HEK293 (cell line): ENCODE results near the gene CORO1A.

Experiments used
- CTCF ChIA-PET: fragments of 350-600 bp; formaldehyde crosslinking; extraction: SDS; loops from one replicate; lab custom pipeline; 2021; ENCODE audit warnings: antibody characterized with exemption; lab: Yijun Ruan, JAX
- POLR2A ChIA-PET: fragments of 300-600 bp; formaldehyde crosslinking; extraction: SDS; loops from one replicate; lab custom pipeline; 2020; ENCODE audit warnings: antibody characterized with exemption, inconsistent platforms; lab: Yijun Ruan, JAX
- H3K27ac ChIP-seq: fragments of 200-500 bp; sonication (Bioruptor generic); 2 replicates; pipeline ENCODE4 v1.5.1; 2014; ENCODE audit warnings: low read depth, low read length, control low read depth, inconsistent platforms; ENCODE audit errors: extremely low read depth
- H3K36me3 ChIP-seq, 2 experiments: fragments of 200-500 bp in 1 of 2; sonication (Bioruptor generic) in 1 of 2; 1 replicate in 1 of 2; 2 replicates in 1 of 2; pipeline ENCODE4 v1.5.1; 2014 to 2017; ENCODE audit warnings: inconsistent platforms in 2 of 2, low read length in 2 of 2; ENCODE audit not compliant: control insufficient read depth in 2 of 2, insufficient read depth in 1 of 2
- H3K4me1 ChIP-seq: fragments of 200-500 bp; sonication (Bioruptor generic); 2 replicates; pipeline ENCODE4 v1.5.1; 2014; ENCODE audit warnings: mild to moderate bottlenecking, low read length, inconsistent platforms; ENCODE audit not compliant: control insufficient read depth, insufficient read depth
- H3K4me3 ChIP-seq: 2 replicates; pipeline ENCODE4 v1.5.1; 2011; ENCODE audit warnings: low read depth, mild to moderate bottlenecking, control low read depth, low read length, moderate library complexity
- H3K9me3 ChIP-seq: fragments of 200-500 bp; sonication (Bioruptor generic); 2 replicates; pipeline ENCODE4 v1.5.1; 2014; ENCODE audit warnings: low read depth, low read length, inconsistent platforms; ENCODE audit not compliant: control insufficient read depth, insufficient read depth
- GLI4 ChIP-seq: fragments of 450-650 bp; formaldehyde crosslinking; IDR thresholded peaks from 2 replicates; pipeline ENCODE4 v1.5.1; 2016; ENCODE audit warnings: missing biosample characterization, missing genetic modification characterization
- KLF8 ChIP-seq: fragments of 450-650 bp; formaldehyde crosslinking; IDR thresholded peaks from 2 replicates; pipeline ENCODE4 v1.5.1; 2016; ENCODE audit warnings: missing biosample characterization, missing genetic modification characterization
- MEIS1 ChIP-seq: sonication (generic); formaldehyde crosslinking; IDR thresholded peaks from 2 replicates; pipeline ENCODE4 v1.8.1; 2022; ENCODE audit warnings: missing genetic modification reagents, mild to moderate bottlenecking, borderline replicate concordance
- PRDM1 ChIP-seq: fragments of 450-650 bp; formaldehyde crosslinking; IDR thresholded peaks from 2 replicates; pipeline ENCODE4; 2016; ENCODE audit warnings: missing biosample characterization, missing genetic modification characterization
- WT1 ChIP-seq: fragments of 450-650 bp; formaldehyde crosslinking; IDR thresholded peaks from 2 replicates; pipeline ENCODE4 v1.5.1; 2016; ENCODE audit warnings: missing biosample characterization, missing genetic modification characterization
- ZBTB7A ChIP-seq: fragments of 450-650 bp; formaldehyde crosslinking; IDR thresholded peaks from 2 replicates; pipeline ENCODE4 v1.5.1; 2016; ENCODE audit warnings: low read depth, missing biosample characterization, missing genetic modification characterization
- ZNF121 ChIP-seq: fragments of 450-650 bp; formaldehyde crosslinking; IDR thresholded peaks from 2 replicates; pipeline ENCODE4 v1.5.1; 2016; ENCODE audit warnings: missing biosample characterization, missing genetic modification characterization
- ZNF16 ChIP-seq: fragments of 450-650 bp; formaldehyde crosslinking; IDR thresholded peaks from 2 replicates; pipeline ENCODE4 v1.5.1; 2016; ENCODE audit warnings: low read depth, missing biosample characterization, missing genetic modification characterization
- ZNF184 ChIP-seq: fragments of 450-650 bp; IDR thresholded peaks from 2 replicates; pipeline ENCODE4 v1.5.1; 2018; ENCODE audit warnings: missing biosample characterization, mild to moderate bottlenecking, missing genetic modification characterization
- ZNF214 ChIP-seq: fragments of 450-650 bp; formaldehyde crosslinking; IDR thresholded peaks from 2 replicates; pipeline ENCODE4 v1.5.1; 2017; ENCODE audit warnings: missing biosample characterization, mild to moderate bottlenecking, missing genetic modification characterization, borderline replicate concordance
- ZNF221 ChIP-seq: fragments of 450-650 bp; formaldehyde crosslinking; IDR thresholded peaks from 2 replicates; pipeline ENCODE4 v1.5.1; 2017; ENCODE audit warnings: missing biosample characterization, missing genetic modification characterization, borderline replicate concordance
- ZNF335 ChIP-seq: fragments of 450-650 bp; formaldehyde crosslinking; conservative IDR thresholded peaks from 2 replicates; pipeline ENCODE4 v1.5.1; 2016; ENCODE audit warnings: missing biosample characterization, missing genetic modification characterization
- ZNF366 ChIP-seq: fragments of 450-650 bp; formaldehyde crosslinking; conservative IDR thresholded peaks from 2 replicates; pipeline ENCODE4 v1.5.1; 2016; ENCODE audit warnings: missing biosample characterization, missing genetic modification characterization
- ZNF416 ChIP-seq: fragments of 450-650 bp; formaldehyde crosslinking; IDR thresholded peaks from 2 replicates; pipeline ENCODE4 v1.5.1; 2016; ENCODE audit warnings: missing biosample characterization, missing genetic modification characterization
- ZNF426 ChIP-seq: fragments of 450-650 bp; formaldehyde crosslinking; IDR thresholded peaks from 2 replicates; pipeline ENCODE4 v1.5.1; 2017; ENCODE audit warnings: missing biosample characterization, missing genetic modification characterization, mild to moderate bottlenecking, inconsistent platforms, moderate library complexity
- ZNF558 ChIP-seq: fragments of 450-650 bp; formaldehyde crosslinking; IDR thresholded peaks from 2 replicates; pipeline ENCODE4 v1.5.1; 2016; ENCODE audit warnings: missing biosample characterization, missing genetic modification characterization
- ZNF610 ChIP-seq: fragments of 450-650 bp; formaldehyde crosslinking; IDR thresholded peaks from 2 replicates; pipeline ENCODE4 v1.5.1; 2016; ENCODE audit warnings: missing biosample characterization, missing genetic modification characterization, borderline replicate concordance
- ZNF629 ChIP-seq: fragments of 450-650 bp; formaldehyde crosslinking; IDR thresholded peaks from 2 replicates; pipeline ENCODE4 v1.5.1; 2017; ENCODE audit warnings: missing biosample characterization, missing genetic modification characterization
- TF ChIP-seq, protein P1 (sequence below): fragments of 450-650 bp; formaldehyde crosslinking; conservative IDR thresholded peaks from 2 replicates; pipeline ENCODE4 v1.5.1; 2016; ENCODE audit warnings: low read depth, missing biosample characterization, missing genetic modification characterization
- TF ChIP-seq, protein P2 (sequence below): fragments of 450-650 bp; formaldehyde crosslinking; IDR thresholded peaks from 2 replicates; pipeline ENCODE4 v1.5.1; 2016; ENCODE audit warnings: missing biosample characterization, missing genetic modification characterization
- TF ChIP-seq, protein P3 (sequence below): fragments of 450-650 bp; formaldehyde crosslinking; IDR thresholded peaks from 2 replicates; pipeline ENCODE4 v1.5.1; 2016; ENCODE audit warnings: missing biosample characterization, missing genetic modification characterization
- TF ChIP-seq, protein P4 (sequence below): fragments of 450-650 bp; formaldehyde crosslinking; IDR thresholded peaks from 2 replicates; pipeline ENCODE4 v1.5.1; 2016; ENCODE audit warnings: missing biosample characterization, missing genetic modification characterization, borderline replicate concordance
- TF ChIP-seq, protein P5 (sequence below): fragments of 450-650 bp; formaldehyde crosslinking; IDR thresholded peaks from 2 replicates; pipeline ENCODE4 v1.5.1; 2017; ENCODE audit warnings: missing biosample characterization, missing genetic modification characterization

CORO1A gene

DNA sequence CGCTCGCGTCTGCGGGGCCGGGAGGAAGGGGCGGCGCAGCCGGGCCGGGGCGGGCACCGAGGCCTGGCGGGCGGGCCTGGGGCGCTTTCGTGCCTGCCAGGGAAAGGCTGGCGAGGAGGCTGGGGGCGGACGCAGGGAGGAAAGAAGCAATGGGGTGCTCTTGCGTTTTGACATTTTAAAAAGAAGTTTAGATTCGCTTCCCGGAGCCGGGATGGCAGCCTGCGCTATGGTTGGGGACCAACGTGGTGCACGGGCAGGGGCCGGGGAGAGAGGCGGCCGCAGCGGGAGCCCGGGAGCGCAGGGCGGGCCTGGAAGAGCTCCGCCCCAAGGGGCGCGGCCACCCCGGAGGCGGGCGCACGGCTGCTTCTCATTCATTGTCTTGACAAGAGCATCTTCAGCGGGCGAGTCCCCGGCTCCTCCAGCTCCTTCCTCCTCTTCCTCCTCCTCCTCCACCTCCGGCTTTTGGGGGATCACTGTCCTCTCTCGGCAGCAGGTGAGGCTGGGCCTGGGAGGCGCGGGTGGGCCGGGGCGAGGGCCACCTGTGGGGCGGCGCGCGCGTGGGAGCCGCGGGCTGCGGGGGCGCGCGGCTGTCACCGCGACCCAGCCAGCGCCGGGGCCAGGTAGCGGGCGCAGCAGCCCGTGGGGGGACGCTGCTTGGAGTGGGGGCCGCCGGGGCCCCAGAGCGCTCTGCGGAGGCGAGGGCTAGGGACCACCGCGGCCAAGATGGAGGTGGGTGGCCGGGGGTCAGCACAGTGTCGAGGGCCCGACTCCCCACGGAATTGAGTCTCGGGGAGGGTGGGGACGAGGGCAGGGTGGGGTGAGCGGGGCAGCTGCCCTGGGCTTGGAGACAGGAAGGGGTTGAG lies at the start of gene CORO1A:
TSS of gene CORO1A (plus strand) at position 370 of the 863 bp plus-strand sequence. CDS start 1,608 bp downstream, outside the sequence.
- POLR2A ChIA-PET = interaction anchor here (0.5 to 1.1 kb wide), 8 partner anchors 80 to 475 kb away, joined by 3 to 7 read pairs (median 3); partner anchors contain the start of genes ALDOA and DCTPP1
- Histone ChIP-seq H3K36me3 (peaks cover 0 to 15% of the 10 kb centered on the region in 2 experiments; a peak in 1 of 3 replicates), H3K27ac (no peak within 1 kb of the TSS; the same call in 1 of the 2 replicates), H3K4me3 (peak within 1 kb of the TSS; percentile 46), H3K4me1 (peaks cover 5% of the 10 kb centered on the region; the same call in 1 of the 2 replicates), H3K9me3 (no peaks in the 10 kb centered on the region)
- CTCF ChIA-PET = interaction anchor here (0.6 to 1.7 kb wide), 2 partner anchors 27 to 226 kb away, joined by 4 read pairs; no protein-coding TSS in a partner anchor
- TF ChIP-seq WT1 (tag by site-specific recombination) (no peak; the same call in 1 of the 2 replicates), ZNF416 (no peak), ZNF214 (tag by site-specific recombination) (no peak), PRDM1 (no peak), ZNF184 (tag by site-specific recombination) (no peak), ZNF221 (no peak), ZNF366 (tag by site-specific recombination) (no peak), MEIS1 (CRISPR knock-in tag) (no peak), ZNF629 (0 out of 2 replicates have a peak, but pooled peaks have one; percentile 10), ZNF16 (no peak), ZBTB7A (no peak), ZNF610 (tag by site-specific recombination) (no peak), KLF8 (tag by site-specific recombination) (peak; percentile 70; the same call in 1 of the 2 replicates), ZNF426 (tag by site-specific recombination) (no peak), ZNF121 (tag by site-specific recombination) (no peak), GLI4 (tag by site-specific recombination) (no peak), ZNF558 (tag by site-specific recombination) (no peak), ZNF335 (tag by site-specific recombination) (peak; percentile 98)
- TF ChIP-seq, protein P1, sequence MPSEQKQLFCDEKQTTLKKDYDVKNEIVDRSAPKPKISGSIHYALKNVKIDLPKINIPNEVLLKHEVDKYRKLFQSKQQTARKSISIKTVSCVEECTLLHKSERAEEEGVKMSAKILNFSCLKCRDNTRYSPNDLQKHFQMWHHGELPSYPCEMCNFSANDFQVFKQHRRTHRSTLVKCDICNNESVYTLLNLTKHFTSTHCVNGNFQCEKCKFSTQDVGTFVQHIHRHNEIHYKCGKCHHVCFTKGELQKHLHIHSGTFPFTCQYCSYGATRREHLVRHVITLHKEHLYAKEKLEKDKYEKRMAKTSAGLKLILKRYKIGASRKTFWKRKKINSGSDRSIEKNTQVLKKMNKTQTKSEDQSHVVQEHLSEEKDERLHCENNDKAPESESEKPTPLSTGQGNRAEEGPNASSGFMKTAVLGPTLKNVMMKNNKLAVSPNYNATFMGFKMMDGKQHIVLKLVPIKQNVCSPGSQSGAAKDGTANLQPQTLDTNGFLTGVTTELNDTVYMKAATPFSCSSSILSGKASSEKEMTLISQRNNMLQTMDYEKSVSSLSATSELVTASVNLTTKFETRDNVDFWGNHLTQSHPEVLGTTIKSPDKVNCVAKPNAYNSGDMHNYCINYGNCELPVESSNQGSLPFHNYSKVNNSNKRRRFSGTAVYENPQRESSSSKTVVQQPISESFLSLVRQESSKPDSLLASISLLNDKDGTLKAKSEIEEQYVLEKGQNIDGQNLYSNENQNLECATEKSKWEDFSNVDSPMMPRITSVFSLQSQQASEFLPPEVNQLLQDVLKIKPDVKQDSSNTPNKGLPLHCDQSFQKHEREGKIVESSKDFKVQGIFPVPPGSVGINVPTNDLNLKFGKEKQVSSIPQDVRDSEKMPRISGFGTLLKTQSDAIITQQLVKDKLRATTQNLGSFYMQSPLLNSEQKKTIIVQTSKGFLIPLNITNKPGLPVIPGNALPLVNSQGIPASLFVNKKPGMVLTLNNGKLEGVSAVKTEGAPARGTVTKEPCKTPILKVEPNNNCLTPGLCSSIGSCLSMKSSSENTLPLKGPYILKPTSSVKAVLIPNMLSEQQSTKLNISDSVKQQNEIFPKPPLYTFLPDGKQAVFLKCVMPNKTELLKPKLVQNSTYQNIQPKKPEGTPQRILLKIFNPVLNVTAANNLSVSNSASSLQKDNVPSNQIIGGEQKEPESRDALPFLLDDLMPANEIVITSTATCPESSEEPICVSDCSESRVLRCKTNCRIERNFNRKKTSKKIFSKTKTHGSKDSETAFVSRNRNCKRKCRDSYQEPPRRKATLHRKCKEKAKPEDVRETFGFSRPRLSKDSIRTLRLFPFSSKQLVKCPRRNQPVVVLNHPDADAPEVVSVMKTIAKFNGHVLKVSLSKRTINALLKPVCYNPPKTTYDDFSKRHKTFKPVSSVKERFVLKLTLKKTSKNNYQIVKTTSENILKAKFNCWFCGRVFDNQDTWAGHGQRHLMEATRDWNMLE (tag by site-specific recombination) = no peak
- TF ChIP-seq, protein P2, sequence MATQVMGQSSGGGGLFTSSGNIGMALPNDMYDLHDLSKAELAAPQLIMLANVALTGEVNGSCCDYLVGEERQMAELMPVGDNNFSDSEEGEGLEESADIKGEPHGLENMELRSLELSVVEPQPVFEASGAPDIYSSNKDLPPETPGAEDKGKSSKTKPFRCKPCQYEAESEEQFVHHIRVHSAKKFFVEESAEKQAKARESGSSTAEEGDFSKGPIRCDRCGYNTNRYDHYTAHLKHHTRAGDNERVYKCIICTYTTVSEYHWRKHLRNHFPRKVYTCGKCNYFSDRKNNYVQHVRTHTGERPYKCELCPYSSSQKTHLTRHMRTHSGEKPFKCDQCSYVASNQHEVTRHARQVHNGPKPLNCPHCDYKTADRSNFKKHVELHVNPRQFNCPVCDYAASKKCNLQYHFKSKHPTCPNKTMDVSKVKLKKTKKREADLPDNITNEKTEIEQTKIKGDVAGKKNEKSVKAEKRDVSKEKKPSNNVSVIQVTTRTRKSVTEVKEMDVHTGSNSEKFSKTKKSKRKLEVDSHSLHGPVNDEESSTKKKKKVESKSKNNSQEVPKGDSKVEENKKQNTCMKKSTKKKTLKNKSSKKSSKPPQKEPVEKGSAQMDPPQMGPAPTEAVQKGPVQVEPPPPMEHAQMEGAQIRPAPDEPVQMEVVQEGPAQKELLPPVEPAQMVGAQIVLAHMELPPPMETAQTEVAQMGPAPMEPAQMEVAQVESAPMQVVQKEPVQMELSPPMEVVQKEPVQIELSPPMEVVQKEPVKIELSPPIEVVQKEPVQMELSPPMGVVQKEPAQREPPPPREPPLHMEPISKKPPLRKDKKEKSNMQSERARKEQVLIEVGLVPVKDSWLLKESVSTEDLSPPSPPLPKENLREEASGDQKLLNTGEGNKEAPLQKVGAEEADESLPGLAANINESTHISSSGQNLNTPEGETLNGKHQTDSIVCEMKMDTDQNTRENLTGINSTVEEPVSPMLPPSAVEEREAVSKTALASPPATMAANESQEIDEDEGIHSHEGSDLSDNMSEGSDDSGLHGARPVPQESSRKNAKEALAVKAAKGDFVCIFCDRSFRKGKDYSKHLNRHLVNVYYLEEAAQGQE (tag by site-specific recombination) = no peak
- TF ChIP-seq, protein P3, sequence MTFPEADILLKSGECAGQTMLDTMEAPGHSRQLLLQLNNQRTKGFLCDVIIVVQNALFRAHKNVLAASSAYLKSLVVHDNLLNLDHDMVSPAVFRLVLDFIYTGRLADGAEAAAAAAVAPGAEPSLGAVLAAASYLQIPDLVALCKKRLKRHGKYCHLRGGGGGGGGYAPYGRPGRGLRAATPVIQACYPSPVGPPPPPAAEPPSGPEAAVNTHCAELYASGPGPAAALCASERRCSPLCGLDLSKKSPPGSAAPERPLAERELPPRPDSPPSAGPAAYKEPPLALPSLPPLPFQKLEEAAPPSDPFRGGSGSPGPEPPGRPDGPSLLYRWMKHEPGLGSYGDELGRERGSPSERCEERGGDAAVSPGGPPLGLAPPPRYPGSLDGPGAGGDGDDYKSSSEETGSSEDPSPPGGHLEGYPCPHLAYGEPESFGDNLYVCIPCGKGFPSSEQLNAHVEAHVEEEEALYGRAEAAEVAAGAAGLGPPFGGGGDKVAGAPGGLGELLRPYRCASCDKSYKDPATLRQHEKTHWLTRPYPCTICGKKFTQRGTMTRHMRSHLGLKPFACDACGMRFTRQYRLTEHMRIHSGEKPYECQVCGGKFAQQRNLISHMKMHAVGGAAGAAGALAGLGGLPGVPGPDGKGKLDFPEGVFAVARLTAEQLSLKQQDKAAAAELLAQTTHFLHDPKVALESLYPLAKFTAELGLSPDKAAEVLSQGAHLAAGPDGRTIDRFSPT (tag by site-specific recombination) = no peak
- TF ChIP-seq, protein P4, sequence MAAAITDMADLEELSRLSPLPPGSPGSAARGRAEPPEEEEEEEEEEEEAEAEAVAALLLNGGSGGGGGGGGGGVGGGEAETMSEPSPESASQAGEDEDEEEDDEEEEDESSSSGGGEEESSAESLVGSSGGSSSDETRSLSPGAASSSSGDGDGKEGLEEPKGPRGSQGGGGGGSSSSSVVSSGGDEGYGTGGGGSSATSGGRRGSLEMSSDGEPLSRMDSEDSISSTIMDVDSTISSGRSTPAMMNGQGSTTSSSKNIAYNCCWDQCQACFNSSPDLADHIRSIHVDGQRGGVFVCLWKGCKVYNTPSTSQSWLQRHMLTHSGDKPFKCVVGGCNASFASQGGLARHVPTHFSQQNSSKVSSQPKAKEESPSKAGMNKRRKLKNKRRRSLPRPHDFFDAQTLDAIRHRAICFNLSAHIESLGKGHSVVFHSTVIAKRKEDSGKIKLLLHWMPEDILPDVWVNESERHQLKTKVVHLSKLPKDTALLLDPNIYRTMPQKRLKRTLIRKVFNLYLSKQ (tag by site-specific recombination) = no peak
- TF ChIP-seq, protein P5, sequence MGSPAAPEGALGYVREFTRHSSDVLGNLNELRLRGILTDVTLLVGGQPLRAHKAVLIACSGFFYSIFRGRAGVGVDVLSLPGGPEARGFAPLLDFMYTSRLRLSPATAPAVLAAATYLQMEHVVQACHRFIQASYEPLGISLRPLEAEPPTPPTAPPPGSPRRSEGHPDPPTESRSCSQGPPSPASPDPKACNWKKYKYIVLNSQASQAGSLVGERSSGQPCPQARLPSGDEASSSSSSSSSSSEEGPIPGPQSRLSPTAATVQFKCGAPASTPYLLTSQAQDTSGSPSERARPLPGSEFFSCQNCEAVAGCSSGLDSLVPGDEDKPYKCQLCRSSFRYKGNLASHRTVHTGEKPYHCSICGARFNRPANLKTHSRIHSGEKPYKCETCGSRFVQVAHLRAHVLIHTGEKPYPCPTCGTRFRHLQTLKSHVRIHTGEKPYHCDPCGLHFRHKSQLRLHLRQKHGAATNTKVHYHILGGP (tag by site-specific recombination) = no peak
